Measurements from ENCODE around the gene INPP5A.

DNA sequence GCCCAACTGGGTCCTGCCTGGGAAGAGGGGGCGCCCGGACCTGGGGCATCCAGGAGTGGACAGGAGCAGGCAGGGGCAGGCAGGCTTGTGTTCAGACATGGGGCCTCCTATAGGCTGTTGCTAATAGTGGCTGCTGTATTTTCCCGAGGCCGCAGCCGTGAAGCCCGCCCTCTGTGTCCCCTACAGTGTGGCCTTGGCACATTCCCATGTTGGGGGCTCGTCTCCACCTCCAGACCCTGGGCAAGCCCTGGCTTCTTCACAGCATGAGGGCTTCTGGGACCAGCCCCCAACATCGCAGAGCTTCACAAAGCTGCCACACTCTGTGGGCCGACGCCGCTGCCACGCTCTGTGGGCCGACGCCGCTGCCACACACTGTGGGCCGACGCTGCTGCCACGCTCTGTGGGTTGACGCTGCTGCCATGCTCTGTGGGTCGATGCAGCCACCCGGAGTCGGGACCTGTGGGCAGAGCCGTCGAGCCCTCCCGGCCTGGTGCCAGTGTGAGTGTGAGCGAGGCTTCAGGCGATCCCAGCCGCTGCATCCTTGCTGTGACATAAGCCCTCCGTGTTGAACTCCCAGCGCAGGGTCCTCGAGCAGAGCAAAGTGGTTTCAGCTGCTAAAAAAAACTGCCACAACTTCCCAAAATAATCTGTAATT lies 109.0 kb downstream of the INPP5A start:
- no peak for TF ChIP-seq POLR2A (IDR thresholded peaks at IDR 0.05; ENCODE audit: low read depth, low read length)
- TF ChIP-seq POLR2AphosphoS5 (IDR thresholded peaks at IDR 0.05; ENCODE audit: low read depth, low read length), result no peak
- TF ChIP-seq SPI1 (IDR thresholded peaks at IDR 0.05; ENCODE audit: low read depth, low read length), result no peak
- no peak for TF ChIP-seq TAF1 (IDR thresholded peaks at IDR 0.05; ENCODE audit: low read depth, low read length)
